ENCODE data around the gene LTB4R2.

The LTB4R2 gene

GRCh38 chr14:24309538-24310264, at the start of gene LTB4R2:
LTB4R2 (plus strand) TSS chr14:24310140; CDS start chr14:24310665, 525 bp downstream.
- Histone ChIP-seq H3K9ac (peak within 1 kb of the TSS; percentile 79 to 91 (median 88)), H3K27ac (peak within 1 kb of the TSS; percentile 81 to 96 (median 92)), H3K4me1 (peaks cover 67 to 77% (median 71%) of the 10 kb centered on the region in 10 experiments), H3K9me3 (replicated peaks in 1 of 11) (no peaks in the 10 kb centered on the region), H4K20me1 (peaks cover 0 to 50% (median 24%) of the 10 kb centered on the region in 11 experiments; a peak in 13 of 22 replicates), H3K36me3 (peaks cover 32 to 62% (median 49%) of the 10 kb centered on the region in 11 experiments), H3K27me3 (no peaks in the 10 kb centered on the region), H3K4me2 (peak within 1 kb of the TSS; percentile 85 to 100 (median 97)), H3K4me3 (peak within 1 kb of the TSS; percentile 56 to 80 (median 66))
- TF ChIP-seq Cebpa-rat (IDR thresholded peaks at IDR 0.05): no peak

DNA sequence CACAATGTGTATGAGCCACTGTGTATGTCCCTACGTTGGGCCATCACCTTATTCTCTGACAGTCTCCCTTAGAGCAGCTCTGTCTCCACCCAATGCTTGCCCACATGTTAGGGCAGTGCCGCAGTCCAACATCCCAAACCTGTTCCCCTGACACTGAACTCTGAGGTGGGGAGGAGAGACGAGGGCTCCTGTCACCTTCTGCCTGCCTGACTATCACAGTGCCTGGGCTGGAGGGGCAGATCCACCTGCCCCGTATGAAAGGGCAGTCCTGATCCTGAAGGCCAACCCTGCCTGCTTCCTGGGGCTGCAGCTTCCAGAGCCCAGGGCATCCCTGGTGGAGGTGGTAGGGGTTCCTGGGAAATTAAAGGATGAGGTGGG, 49.2 kb upstream of the LTB4R2 start:
- H3K4me1 ChIP-seq: no peaks in the 10 kb centered on the region
- no peaks in the 10 kb centered on the region for H3K9me3 ChIP-seq (replicated peaks in 1 of 11)
- peaks cover 0 to 13% (median 0%) of the 10 kb centered on the region in 11 experiments; a peak in 1 of 22 replicates for H4K20me1 ChIP-seq
- H3K27me3 ChIP-seq: no peaks in the 10 kb centered on the region
- H3K36me3 ChIP-seq: peaks cover 0 to 80% (median 8%) of the 10 kb centered on the region in 11 experiments; a peak in 10 of 22 replicates
- H3K27ac ChIP-seq: no peak overlapping the region
- TF ChIP-seq Cebpa-rat (IDR thresholded peaks at IDR 0.05): no peak
- no peak overlapping the region for H3K9ac ChIP-seq
- no peak overlapping the region for H3K4me3 ChIP-seq
- no peak overlapping the region for H3K4me2 ChIP-seq

DNA sequence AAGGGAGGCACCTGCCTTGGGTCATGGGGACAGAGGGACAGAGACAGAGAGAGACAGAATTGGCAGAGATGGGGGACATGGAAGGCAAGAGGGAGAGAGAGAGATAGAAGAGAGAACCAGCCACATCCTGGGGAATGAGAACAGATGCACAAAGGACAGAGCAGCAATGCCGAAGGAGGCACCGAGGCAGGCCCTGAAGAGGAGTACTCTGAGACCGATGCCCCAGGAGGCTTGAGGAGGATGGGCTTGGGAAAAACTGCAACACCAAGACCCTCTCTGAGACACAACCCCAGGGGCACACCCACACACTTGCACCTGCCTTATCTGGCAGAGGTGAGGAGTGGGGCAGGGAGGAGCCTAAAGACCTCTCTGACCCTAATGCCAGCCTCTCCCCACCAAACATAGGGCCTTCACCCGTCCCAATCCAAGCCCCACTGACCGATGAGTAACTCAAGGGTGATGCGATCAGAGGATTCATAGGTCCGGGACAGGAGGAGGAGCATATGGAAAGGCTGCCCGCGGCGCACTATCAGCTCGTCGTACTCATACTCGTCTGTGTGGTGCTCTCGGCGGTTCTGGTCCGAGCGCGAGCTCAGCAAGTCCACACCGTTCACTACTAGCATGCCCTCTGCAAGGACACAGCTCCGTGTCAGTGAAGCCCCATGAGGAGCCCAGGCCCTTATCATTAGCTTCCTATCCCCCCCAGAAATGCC, 48.5 kb upstream of the LTB4R2 start:
- Histone ChIP-seq H3K4me1 (peaks cover 0 to 3% (median 0%) of the 10 kb centered on the region in 10 experiments; a peak in 4 of 20 replicates), H3K27me3 (no peaks in the 10 kb centered on the region), H3K4me3 (no peak overlapping the region), H3K9ac (0 out of 22 replicates have a peak overlapping the region, but pooled peaks of 1 of the 11 experiments have one; percentile 4), H4K20me1 (peaks cover 0 to 13% (median 0%) of the 10 kb centered on the region in 11 experiments; a peak in 1 of 22 replicates), H3K9me3 (replicated peaks in 1 of 11) (no peaks in the 10 kb centered on the region), H3K4me2 (no peak overlapping the region), H3K36me3 (peaks cover under 1 to 80% (median 14%) of the 10 kb centered on the region in 11 experiments; a peak in 15 of 22 replicates), H3K27ac (no peak overlapping the region)
- TF ChIP-seq Cebpa-rat (IDR thresholded peaks at IDR 0.05): no peak

GRCh38 chr14:24261969-24262327, 48.0 kb upstream of the LTB4R2 start:
- no peak for TF ChIP-seq Cebpa-rat (IDR thresholded peaks at IDR 0.05)
- Histone ChIP-seq H3K4me3 (no peak overlapping the region), H3K9me3 (replicated peaks in 1 of 11) (no peaks in the 10 kb centered on the region), H4K20me1 (peaks cover 0 to 13% (median 0%) of the 10 kb centered on the region in 11 experiments; a peak in 2 of 22 replicates), H3K27me3 (no peaks in the 10 kb centered on the region), H3K4me1 (peaks cover 0 to 8% (median 5%) of the 10 kb centered on the region in 10 experiments; a peak in 12 of 20 replicates), H3K4me2 (no peak overlapping the region), H3K27ac (no peak overlapping the region), H3K9ac (0 out of 22 replicates have a peak overlapping the region, but pooled peaks of 1 of the 11 experiments have one; percentile 4), H3K36me3 (peaks cover 6 to 80% (median 19%) of the 10 kb centered on the region in 11 experiments; a peak in 16 of 22 replicates)

DNA sequence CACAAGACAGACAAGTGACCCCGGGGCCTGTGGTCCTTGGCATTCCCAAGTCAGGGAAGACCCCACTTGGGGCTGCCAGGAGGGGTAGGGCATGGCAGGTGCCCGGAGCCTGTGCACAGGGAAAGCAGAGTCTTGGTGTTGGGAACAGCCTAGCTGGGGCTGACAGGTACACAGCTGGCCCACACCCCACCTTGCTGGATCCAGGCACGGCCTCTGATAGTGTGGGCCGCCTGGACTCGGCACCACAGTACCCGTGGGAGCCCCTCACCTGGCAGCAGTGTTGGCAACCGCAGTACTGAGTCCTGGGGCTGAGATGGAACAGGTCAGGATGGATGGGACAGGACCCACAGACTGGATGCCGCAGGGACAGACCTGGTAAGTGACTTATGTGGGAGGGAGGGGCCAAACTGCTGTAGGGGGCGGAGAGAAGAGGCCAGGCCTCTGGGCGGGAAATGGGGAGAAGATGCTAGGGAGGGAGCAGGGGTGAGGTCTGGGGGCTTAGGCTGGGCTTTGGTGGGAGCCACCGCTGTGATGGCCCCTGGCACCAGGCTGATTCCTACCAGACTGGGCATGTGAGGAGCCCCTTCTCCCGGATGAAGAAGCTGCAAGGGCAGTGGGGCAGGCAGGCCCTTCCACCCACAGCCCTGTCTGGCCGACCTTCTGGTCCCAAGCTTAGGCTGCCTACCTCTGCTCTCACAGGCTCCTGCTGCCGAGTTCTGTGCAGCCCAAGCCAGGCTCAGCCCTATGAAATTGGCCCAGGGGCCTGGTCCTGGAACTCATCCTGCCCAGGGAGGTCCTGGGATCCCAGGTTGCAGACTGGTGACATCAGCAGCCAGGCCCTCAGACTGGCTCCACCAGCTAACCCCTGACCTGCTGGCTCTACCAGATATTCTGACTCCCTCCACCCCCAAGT, 46.9 kb upstream of the LTB4R2 start, which contains the start of gene TGM1:
TGM1 (minus strand) TSS at position 357 of the 913 bp plus-strand sequence. CDS start 825 bp downstream, outside the sequence.
- Histone ChIP-seq H3K27me3 (no peaks in the 10 kb centered on the region), H4K20me1 (peaks cover 0 to 13% (median 0%) of the 10 kb centered on the region in 11 experiments; a peak in 2 of 22 replicates), H3K36me3 (peaks cover 12 to 90% (median 26%) of the 10 kb centered on the region in 11 experiments; a peak in 18 of 22 replicates), H3K9ac (0 out of 22 replicates have a peak within 1 kb of the TSS, but pooled peaks of 2 of the 11 experiments have one; percentile 4 to 9), H3K4me1 (peaks cover 0 to 14% (median 9%) of the 10 kb centered on the region in 10 experiments; a peak in 12 of 20 replicates), H3K9me3 (replicated peaks in 1 of 11) (no peaks in the 10 kb centered on the region), H3K27ac (no peak within 1 kb of the TSS), H3K4me2 (no peak within 1 kb of the TSS), H3K4me3 (no peak within 1 kb of the TSS)
- TF ChIP-seq Cebpa-rat (IDR thresholded peaks at IDR 0.05): no peak

DNA sequence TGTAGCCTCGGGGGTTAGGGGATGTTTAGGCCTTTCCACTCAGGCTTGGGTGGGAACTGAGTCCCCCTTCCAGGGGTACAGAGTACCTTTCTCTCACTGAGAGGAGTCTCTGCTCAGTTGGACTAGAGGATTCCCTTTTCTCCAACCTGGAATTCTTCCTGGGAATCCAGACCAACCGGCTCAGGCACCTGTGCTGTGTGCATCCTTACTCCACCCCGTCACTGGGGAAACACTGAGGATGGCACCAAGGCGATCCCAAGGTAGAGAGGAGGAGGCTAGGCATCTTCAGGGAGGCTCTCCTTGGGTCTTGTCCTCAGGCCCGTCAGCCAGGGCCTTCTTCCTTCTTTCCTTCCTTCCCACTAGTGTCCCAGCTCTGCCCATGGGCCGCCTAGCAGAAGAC, 46.1 kb upstream of the LTB4R2 start:
- no peak for TF ChIP-seq Cebpa-rat (IDR thresholded peaks at IDR 0.05)
- Histone ChIP-seq H3K9me3 (replicated peaks in 1 of 11) (no peaks in the 10 kb centered on the region), H3K9ac (0 out of 22 replicates have a peak overlapping the region, but pooled peaks of 1 of the 11 experiments have one; percentile 9), H3K4me3 (no peak overlapping the region), H3K27ac (no peak overlapping the region), H3K27me3 (no peaks in the 10 kb centered on the region), H3K4me1 (peaks cover 0 to 14% (median 9%) of the 10 kb centered on the region in 10 experiments; a peak in 13 of 20 replicates), H3K4me2 (no peak overlapping the region), H3K36me3 (peaks cover 12 to 92% (median 27%) of the 10 kb centered on the region in 11 experiments; a peak in 20 of 22 replicates), H4K20me1 (peaks cover 0 to 13% (median 0%) of the 10 kb centered on the region in 11 experiments; a peak in 2 of 22 replicates)

- Histone ChIP-seq H3K27ac (no peak overlapping the region), H3K9me3 (replicated peaks in 1 of 11) (no peaks in the 10 kb centered on the region), H4K20me1 (peaks cover 0 to 13% (median 0%) of the 10 kb centered on the region in 11 experiments; a peak in 2 of 22 replicates), H3K36me3 (peaks cover 12 to 92% (median 31%) of the 10 kb centered on the region in 11 experiments; a peak in 21 of 22 replicates), H3K9ac (0 out of 22 replicates have a peak overlapping the region, but pooled peaks of 1 of the 11 experiments have one; percentile 5), H3K4me3 (no peak overlapping the region), H3K4me2 (no peak overlapping the region), H3K4me1 (peaks cover 0 to 14% (median 9%) of the 10 kb centered on the region in 10 experiments; a peak in 14 of 20 replicates), H3K27me3 (no peaks in the 10 kb centered on the region)
- no peak for TF ChIP-seq Cebpa-rat (IDR thresholded peaks at IDR 0.05)
These were observed 45.6 kb upstream of the LTB4R2 start for GRCh38 chr14:24264298-24264697.

Data from BLaER1 treated with 17β-estradiol and CSF1 and Interleukin-3, amounts not matched to agents 10 nM and 100 nM (cell line).